ENCODE data around the gene NCAPH2.

DNA sequence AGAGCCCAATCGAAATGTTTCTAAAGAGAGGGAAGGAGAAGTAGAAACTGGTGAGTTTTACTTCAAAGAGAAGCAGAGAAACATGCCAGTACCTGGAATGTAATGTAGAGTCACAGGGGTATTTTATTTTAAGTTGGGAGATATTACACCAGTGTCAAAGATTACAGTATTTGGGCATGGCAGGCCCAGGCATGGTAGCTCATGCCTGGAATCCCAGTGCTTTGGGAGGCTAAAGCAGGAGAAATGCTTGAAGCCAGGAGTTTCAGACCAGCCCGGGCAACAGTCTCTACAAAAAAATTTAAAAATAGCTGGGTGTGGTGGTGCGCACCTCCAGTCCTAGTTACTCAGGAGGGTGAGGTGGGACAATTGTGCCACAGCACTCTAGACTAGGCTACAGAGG, 52.0 kb downstream of the NCAPH2 start:
- TF ChIP-seq TCF4 (CRISPR knock-in tag; IDR thresholded peaks at IDR 0.05; ENCODE audit: borderline replicate concordance) (no peak), ZNF565 (CRISPR knock-in tag; conservative IDR thresholded peaks at IDR 0.05; ENCODE audit: low read depth) (no peak), ZNF70 (CRISPR knock-in tag; IDR thresholded peaks at IDR 0.05) (no peak), RARB (CRISPR knock-in tag; IDR thresholded peaks at IDR 0.05) (no peak), ZFP30 (CRISPR knock-in tag; IDR thresholded peaks at IDR 0.05) (no peak), CSDC2 (CRISPR knock-in tag; IDR thresholded peaks at IDR 0.05) (no peak), GLIS3 (CRISPR knock-in tag; IDR thresholded peaks at IDR 0.05) (no peak), ARNTL (CRISPR knock-in tag; IDR thresholded peaks at IDR 0.05; ENCODE audit: borderline replicate concordance, low read depth) (no peak), ZC3H10 (CRISPR knock-in tag; IDR thresholded peaks at IDR 0.05) (no peak), ZFP3 (CRISPR knock-in tag; IDR thresholded peaks at IDR 0.05) (no peak), ESRRG (CRISPR knock-in tag; IDR thresholded peaks at IDR 0.05) (no peak)
- TF ChIP-seq, protein P1, sequence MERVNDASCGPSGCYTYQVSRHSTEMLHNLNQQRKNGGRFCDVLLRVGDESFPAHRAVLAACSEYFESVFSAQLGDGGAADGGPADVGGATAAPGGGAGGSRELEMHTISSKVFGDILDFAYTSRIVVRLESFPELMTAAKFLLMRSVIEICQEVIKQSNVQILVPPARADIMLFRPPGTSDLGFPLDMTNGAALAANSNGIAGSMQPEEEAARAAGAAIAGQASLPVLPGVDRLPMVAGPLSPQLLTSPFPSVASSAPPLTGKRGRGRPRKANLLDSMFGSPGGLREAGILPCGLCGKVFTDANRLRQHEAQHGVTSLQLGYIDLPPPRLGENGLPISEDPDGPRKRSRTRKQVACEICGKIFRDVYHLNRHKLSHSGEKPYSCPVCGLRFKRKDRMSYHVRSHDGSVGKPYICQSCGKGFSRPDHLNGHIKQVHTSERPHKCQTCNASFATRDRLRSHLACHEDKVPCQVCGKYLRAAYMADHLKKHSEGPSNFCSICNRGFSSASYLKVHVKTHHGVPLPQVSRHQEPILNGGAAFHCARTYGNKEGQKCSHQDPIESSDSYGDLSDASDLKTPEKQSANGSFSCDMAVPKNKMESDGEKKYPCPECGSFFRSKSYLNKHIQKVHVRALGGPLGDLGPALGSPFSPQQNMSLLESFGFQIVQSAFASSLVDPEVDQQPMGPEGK (CRISPR knock-in tag; IDR thresholded peaks at IDR 0.05; ENCODE audit: borderline replicate concordance) = no peak
- TF ChIP-seq, protein P2, sequence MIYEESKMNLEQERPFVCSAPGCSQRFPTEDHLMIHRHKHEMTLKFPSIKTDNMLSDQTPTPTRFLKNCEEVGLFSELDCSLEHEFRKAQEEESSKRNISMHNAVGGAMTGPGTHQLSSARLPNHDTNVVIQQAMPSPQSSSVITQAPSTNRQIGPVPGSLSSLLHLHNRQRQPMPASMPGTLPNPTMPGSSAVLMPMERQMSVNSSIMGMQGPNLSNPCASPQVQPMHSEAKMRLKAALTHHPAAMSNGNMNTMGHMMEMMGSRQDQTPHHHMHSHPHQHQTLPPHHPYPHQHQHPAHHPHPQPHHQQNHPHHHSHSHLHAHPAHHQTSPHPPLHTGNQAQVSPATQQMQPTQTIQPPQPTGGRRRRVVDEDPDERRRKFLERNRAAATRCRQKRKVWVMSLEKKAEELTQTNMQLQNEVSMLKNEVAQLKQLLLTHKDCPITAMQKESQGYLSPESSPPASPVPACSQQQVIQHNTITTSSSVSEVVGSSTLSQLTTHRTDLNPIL (CRISPR knock-in tag; IDR thresholded peaks at IDR 0.05; ENCODE audit: low read depth) = no peak
- TF ChIP-seq, protein P3, sequence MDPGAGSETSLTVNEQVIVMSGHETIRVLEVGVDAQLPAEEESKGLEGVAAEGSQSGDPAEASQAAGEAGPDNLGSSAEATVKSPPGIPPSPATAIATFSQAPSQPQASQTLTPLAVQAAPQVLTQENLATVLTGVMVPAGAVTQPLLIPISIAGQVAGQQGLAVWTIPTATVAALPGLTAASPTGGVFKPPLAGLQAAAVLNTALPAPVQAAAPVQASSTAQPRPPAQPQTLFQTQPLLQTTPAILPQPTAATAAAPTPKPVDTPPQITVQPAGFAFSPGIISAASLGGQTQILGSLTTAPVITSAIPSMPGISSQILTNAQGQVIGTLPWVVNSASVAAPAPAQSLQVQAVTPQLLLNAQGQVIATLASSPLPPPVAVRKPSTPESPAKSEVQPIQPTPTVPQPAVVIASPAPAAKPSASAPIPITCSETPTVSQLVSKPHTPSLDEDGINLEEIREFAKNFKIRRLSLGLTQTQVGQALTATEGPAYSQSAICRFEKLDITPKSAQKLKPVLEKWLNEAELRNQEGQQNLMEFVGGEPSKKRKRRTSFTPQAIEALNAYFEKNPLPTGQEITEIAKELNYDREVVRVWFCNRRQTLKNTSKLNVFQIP (CRISPR knock-in tag; IDR thresholded peaks at IDR 0.05; ENCODE audit: borderline replicate concordance, low read depth) = no peak

Data from SK-N-SH treated with all-trans-retinoic acid at 6 μM for 48 hours (cell line).